Esophagus squamous epithelium (tissue), 4 donors: ENCODE measurements around the gene ATP6V1D.

Experiments used
- CTCF ChIP-seq, 6 experiments: fragments of 450-650 bp in 4 of 6; fragments of 200-600 bp in 2 of 6; sonication (generic) in 2 of 6; IDR thresholded peaks; one replicate each; pipeline ENCODE4 v1.5.1; 2016 to 2019; ENCODE audit warnings: antibody characterized with exemption in 6 of 6, mild to moderate bottlenecking in 4 of 6, moderate library complexity in 4 of 6
- POLR2A ChIP-seq, 4 donors: fragments of 450-650 bp; IDR thresholded peaks; one replicate each; pipeline ENCODE4 v1.6.1; 2017; ENCODE audit warnings: antibody characterized with exemption in 4 of 4, mild to moderate bottlenecking in 4 of 4, moderate library complexity in 3 of 4

GRCh38 chr14:67357186-67357968 is 2.2 kb downstream of the ATP6V1D start:
- TF ChIP-seq CTCF (IDR thresholded peaks at IDR 0.05) = no peak
- TF ChIP-seq POLR2A (IDR thresholded peaks at IDR 0.05) = no peak
